ENCODE results near the gene BNC2.

DNA sequence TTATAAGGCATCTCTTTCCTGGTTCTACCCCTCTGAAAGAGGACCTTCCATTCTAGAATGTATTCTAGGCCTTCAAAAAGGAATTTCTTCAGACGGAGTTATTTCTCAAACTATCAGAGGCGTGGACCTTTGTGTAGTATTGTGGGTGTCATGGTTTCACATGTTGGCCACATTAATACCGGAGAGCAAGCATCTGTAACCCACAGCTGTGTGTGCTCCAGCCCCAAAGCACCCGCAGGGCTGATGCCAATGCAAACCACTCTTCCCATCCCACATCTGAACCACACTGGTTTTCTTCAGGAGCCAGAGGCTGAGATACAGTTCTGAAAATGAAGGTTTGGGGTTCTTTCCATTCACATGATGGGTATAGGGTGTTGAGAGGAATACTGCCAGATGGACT is 127.1 kb downstream of the BNC2 start:
- no peak for TF ChIP-seq EZH2 (IDR thresholded peaks at IDR 0.05)
- no peak for TF ChIP-seq POLR2AphosphoS5 (IDR thresholded peaks at IDR 0.05; ENCODE audit: borderline replicate concordance, low read depth, low read length)
